SH-SY5Y (cell line): ENCODE data around the gene SPTAN1.

ENCODE experiments used
- GATA2 ChIP-seq: IDR thresholded peaks from 2 replicates; pipeline ENCODE4 v1.6.1; 2011; ENCODE audit warnings: mild to moderate bottlenecking, low read depth, low read length
- GATA3 ChIP-seq: IDR thresholded peaks from 2 replicates; pipeline ENCODE4 v1.6.1; 2011; ENCODE audit warnings: low read depth, mild to moderate bottlenecking, low read length, moderate library complexity

The SPTAN1 gene

DNA sequence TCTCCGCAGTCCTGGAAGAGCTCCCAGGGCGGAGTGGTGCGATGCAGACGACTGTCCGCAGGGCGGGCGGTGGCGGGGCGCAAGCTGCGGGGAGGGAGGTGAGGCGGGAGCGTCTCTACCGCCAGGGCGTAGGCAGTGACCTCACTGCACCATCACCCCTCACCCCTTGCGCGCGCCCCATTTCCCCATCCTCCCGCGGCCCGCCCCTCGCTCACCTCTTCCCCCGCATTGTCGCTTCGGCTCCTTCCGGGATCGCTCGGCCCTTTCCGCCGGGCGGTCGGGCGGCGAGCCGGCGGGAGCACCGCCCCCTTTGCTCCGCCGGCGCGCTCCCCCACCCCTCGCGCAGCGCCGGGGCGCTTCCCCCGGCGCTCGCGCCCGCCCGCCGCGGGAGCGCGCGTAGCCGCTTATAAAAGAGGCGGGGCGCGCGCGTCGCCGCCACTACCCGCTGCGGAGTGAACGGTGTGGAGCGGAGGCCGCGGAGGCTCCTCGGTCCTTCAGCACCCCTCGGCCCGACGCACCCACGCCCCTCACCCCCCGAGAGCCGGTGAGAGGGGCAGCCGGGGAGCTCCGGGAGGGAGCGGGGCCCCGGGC is at the start of gene SPTAN1:
SPTAN1 (plus strand) TSS at position 435 of the 591 bp plus-strand sequence. CDS start 14,154 bp downstream, outside the sequence.
- TF ChIP-seq GATA3 = no peak
- TF ChIP-seq GATA2 = no peak

DNA sequence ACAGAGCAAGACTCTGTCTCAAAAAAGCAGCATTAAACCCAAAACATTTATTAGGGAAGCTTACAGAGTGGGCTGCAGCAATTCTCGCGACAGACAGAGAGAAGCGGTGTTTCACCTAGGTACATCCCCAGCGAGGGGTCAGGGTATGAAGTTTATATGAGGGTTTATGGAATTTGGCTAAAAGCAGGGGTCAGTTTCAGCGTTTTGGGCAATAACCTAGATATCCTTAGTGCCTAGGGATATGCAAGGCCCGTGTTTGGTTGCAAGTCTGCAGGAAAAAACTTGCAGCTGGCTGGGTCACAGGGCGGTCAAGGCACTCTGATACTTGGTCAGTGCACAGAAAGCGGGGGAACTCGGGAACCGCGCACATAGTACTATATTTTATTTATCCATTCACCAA is 48.5 kb upstream of the SPTAN1 start:
- TF ChIP-seq GATA2 (no peak), GATA3 (no peak)

DNA sequence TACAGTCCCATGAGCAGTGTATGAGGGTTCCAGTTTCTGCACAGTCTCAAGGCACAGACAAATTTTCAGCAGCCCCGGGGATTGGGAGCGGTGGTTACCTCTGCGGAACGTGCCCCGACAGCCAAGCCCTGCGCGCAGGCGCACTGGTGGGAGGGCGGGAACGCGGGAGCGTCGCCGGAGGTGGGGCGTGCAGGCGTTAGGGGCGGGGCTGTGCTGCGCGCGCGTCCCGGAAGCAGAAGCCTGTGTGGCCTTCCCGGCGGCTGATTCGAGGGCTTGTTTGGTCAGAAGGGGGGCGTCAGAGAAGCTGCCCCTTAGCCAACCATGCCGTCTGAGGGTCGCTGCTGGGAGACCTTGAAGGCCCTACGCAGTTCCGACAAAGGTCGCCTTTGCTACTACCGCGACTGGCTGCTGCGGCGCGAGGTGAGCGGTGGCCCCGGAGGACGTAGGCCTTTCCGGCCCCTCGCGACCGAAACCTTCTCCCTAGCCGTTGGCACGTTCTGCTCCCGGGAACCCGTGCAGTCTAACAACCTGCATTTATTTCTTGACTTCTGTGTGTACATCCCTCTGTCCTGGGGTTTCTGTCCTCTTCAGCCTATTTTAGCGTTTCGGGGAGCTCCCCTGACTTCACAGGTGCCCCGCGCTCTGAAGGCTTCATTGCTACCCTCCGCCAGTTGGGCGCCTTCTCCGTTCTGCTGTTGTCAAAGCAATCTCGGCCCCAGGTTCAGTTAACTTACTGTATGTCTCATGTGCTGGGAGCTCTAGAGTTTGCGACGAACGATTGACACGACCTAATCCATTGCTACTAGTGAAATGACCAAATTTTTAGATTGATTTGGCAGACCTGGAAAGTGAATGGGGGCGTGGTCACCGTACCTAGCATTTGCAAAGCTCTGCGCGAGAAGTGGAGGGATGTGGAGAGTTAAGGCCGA is 47.6 kb upstream of the SPTAN1 start, which contains the start of gene GLE1:
GLE1 (plus strand) TSS at position 235 of the 929 bp plus-strand sequence; CDS start at position 322, 87 bp downstream.
- TF ChIP-seq GATA3 (no peak), GATA2 (no peak)

DNA sequence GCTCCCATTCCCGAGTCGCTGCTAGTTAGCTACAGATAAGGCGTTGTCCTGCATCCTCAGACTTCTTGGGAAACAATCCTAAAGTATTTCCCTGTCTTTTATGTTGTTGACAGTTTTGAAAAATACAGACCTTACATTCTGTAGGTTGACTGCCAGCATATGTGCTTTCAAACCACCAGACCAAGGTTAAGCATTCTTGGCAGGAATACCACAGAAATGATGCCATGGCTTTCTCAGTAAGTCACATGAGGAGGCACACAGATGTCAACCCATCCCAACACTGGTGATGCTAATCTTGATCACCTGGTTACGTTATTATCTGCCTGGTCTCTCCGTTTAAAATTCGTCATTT is 47.0 kb upstream of the SPTAN1 start:
- no peak for TF ChIP-seq GATA3
- TF ChIP-seq GATA2 = no peak

DNA sequence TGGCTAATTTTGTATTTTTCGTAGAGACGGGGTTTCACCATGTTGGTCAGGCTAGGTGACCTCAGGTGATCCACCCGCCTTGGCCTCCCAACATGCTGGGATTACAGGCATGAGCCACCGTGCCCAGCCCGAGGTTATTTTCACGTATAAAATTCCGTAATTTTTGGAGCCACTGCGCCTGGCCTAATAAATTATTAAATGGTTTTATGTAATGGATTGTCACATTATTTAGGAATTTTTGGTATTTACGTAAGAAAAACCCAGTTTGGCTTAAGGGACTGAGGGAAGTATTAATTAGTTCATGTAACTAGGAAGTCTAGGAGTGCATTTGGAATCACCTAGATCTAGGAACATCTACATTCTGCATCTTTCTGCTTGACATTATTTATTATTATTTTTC is 39.6 kb upstream of the SPTAN1 start:
- TF ChIP-seq GATA3 = no peak

DNA sequence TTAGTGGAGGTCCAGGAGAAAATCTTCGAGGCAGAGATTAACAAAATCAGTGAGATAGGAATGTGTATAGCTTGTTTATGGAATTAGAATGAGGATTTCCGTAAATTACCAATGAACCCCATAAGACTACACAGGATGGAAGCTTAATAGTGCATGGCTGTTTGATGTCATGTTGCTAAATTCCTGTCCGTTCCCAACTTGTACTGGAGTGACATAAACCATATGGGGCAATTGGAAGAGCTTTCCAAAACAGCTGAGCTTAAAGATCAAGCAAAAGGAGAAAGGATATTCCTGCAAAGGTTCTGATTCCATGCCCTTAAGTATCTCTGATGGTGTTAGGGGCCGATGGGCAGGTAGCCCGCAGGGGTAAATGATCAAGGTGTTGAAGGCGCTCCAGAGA is 30.4 kb upstream of the SPTAN1 start:
- no peak for TF ChIP-seq GATA3
- no peak for TF ChIP-seq GATA2

DNA sequence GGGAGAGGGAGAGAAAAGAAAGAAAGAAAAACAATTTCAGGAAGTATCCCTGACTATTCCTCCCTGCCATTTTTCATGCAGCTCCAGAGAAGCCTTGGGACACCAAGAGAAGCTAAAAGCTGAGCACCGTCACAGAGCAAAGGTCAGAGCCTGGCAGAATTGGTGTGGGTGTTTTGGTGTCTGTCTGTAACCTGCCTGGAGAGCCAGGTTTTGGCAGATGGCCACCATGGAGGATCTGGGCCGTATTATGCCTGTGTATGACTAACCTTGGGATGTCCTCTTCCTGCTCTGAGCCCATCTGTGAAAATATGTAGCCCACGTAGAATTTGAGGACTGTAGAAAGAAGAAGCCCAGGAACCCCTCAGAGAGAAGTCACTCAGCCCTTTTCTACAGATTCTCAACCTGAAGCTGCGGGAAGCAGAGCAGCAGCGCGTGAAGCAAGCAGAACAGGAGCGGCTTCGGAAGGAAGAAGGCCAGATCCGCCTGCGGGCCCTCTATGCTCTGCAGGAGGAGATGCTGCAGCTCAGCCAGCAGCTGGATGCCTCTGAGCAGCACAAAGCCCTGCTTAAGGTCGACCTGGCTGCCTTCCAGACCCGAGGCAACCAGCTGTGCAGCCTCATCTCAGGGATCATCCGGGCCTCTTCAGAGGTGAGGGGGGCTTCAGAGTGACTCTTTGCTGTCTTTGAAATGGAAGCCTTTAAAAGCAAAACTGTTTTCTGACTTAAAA is 29.0 kb upstream of the SPTAN1 start:
- TF ChIP-seq GATA2 (0 out of 2 replicates have a peak, but pooled peaks have one; percentile 29), GATA3 (no peak)

DNA sequence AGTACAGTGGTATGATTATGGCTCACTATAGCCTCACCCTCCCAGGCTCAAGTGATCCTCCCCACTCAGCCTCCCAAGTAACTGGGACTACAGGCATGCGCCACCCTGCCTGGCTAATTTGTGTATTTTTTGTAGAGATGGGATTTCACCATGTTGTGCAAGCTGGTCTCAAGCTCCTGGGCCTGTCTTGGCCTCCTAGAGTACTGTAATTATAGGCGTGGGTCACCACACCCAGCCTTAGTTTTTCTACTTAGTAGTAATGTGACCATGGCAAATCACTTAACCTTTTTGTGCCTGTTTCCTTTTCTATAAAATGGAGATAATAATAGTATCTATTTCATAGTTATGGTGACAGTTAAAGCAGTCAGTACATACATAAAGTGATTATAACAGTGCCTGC is 25.7 kb upstream of the SPTAN1 start:
- TF ChIP-seq GATA2 = no peak
- TF ChIP-seq GATA3 = no peak

DNA sequence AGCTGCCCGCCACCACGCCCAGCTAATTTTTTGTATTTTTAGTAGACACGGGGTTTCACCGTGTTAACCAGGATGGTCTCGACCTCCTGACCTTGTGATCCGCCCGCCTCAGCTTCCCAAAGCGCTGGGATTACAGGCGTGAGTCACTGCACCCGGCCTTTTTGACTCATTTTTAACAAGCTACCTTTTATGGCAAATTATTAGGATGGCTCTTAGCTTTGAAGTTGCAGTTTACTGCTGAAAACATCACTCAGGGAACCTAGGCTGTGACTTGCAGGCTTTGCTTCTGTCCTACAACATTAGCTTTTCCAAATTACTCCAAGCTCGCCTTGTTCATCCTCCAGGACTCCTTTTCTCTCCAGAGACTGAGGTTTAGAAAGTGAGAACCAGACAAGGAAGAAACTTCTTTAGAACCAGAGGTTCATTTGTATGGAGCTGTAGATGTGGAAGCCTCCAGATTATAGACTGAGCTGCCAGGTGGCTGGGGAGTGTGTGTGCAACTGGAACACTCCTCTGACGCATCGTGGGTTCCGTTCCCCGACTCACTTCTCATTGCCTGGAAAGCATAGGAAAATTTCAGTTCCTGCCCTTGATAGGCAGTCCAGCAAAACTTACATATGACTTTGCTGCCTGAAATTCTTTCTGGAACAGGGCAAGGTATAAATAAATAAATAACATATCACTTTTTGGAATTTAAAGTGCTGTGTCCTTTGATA is 23.8 kb upstream of the SPTAN1 start:
- TF ChIP-seq GATA2 = no peak
- TF ChIP-seq GATA3 = no peak

DNA sequence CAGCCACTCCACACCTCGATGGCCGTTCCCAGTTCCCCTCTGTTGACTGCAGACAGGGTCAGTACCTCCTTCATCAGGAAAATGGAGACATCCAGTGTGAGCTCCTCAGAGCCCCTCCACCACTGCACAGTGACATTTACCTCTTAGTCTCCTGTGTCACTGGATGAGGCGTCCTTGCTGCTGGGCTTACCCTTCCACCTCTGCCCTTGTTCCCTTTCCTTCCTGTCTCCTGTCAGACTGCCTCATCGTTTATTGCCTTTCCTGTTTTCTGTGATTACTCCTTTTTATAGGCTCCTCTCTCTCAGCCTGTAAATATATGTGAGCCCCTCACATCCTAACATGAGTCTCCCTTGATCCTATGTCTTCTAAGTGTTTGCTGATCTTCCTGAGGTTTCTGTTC is 23.2 kb upstream of the SPTAN1 start:
- no peak for TF ChIP-seq GATA2
- no peak for TF ChIP-seq GATA3

DNA sequence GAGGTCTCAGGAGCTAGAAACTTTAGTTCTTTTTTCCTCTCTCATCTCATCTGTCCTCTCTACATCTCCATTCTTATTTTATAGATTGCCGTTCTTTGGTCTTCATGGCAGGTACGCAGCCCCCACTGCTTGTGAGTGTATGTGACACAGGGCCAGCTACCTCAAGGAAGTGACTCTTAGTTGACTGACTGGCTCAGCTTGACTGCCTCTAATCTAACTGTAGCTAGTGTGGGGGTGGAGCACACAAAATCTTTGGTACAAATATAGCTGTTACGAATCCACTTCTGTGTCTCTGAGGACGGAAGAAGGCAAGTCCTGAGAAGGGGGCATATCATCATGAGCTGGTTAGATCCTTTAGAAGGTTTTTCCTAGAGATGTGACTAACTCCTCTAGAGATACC is 19.8 kb upstream of the SPTAN1 start:
- TF ChIP-seq GATA3 (no peak), GATA2 (no peak)

DNA sequence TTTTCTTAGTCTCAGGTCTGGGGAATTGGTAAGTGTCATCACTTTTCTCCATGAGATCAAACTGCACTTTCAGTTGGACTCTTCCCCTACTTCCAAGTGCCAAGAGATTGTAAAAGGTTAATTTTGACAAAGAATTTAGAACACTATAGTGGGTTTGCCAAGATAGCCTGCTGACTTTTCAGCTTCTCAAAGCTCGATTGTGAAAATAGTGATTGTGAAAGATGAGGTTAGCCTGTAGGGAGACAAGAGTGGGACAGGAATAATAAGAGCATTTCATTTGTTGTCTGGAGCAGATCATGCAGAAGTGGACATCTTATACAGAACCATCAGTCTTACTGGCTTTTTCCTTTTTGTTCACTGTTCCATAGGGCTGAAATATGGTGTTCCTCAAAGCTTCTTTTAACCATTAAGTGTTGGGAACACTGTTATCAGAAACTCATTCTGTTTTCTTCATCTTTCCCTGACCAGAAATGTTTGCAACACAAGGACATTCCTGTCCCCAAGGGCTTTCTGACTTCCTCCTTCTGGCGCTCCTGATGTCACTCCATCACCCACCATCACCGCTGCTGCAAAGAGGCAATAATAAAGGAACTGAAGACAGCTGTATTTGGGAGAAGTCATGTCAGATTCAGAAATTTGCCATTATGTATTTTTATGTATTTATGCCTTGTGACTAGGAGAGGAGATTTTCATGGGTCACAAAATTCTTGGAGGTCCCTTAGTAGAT is 11.6 kb upstream of the SPTAN1 start:
- TF ChIP-seq GATA3 = no peak

DNA sequence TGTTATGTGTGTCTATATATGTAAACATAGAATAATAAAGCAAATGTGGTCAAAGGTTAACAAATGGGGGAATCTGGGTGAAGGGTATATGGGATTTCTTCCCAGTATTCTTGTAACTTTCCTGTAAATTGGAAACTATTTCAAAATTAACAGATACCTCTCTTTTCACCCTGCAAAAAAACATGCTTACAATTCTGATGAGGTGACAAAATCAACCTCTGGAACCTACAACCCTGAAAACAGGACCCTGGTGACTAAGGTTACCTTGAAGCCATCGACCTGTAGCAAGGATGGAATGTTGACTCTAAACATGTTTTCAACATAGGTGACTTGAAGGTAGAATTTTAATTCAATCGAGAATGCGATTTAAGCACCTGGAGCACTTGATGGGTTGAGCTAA is 5.9 kb upstream of the SPTAN1 start:
- TF ChIP-seq GATA2 = no peak
- no peak for TF ChIP-seq GATA3

DNA sequence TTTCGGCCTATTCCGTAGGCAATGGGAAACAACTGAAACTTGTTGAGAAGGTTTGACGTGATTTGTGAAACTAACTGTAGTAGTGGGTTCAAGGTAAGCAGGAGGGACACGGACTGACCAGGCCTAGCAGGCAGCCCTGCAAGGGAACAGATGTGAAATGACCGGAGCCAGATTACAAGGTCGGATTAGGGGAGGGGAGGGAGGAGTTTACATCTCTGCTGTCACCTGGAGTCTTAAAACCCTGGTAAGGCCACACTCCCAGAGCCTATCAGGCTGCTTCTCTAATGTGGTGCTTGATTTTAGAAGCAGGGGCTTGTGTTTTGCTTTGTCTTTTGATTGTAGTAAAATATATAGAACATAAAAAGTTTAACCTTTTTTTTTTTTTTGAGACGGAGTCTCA is 3.5 kb upstream of the SPTAN1 start:
- no peak for TF ChIP-seq GATA3
- no peak for TF ChIP-seq GATA2
